ENCODE data around the gene KCNN3. TPM values are rescaled to one million over a fixed set of nuclear protein-coding genes. Genes with fewer than 3 reads are reported as not detected.
"Not testable (repeated sequence)": the region's sequence is repeated elsewhere in the genome, so short reads cannot be mapped to it uniquely, and the experiment has no call there.

The KCNN3 gene
- total RNA-seq = 0.28 TPM

DNA sequence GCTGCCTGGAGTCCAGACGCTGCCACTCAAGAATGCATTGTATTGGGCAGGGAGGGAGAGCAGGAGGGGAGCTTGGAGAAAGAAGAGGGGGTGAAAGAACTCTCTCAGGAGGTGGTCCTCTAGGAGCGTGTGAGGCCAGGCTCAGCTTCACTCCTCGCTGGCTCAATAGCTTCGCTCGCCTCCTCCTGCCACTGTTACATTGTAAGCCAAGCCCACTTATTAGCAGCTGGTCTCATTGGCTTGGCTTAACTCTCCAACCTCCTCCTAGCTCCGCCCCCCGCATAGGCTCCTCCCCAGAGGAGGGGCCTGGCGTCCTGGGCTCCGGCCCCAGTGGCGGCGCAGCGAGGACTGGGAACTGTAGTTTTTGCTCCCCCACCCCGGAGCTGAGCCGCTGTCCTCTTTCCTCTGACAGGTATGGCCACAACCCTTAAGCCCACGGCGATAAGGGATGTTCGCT, at the start of gene KCNN3:
Gene KCNN3 (minus strand): TSS at position 167 of the 457 bp plus-strand sequence. CDS start 317 bp downstream, outside the sequence.
- ATAC-seq = peak; percentile 95

DNA sequence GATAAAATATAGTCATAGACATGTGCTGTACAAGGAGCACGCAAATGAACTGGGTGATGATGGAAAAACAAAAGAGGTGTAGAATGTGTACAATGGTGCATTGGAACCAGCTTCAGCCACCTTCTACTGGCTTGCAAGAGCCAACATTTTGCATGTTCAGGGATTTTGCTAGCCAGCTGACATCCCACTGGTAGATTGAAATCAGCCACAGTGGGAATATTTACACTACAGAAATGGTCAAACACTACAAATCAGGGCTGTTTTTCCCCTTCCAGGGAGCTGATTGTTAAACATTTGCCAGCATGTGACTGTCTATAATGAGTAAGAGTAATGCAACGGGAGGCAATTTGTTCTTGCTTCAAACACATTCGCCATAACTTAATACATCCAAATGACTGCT, 43.2 kb upstream of the KCNN3 start:
- ATAC-seq = no peak

DNA sequence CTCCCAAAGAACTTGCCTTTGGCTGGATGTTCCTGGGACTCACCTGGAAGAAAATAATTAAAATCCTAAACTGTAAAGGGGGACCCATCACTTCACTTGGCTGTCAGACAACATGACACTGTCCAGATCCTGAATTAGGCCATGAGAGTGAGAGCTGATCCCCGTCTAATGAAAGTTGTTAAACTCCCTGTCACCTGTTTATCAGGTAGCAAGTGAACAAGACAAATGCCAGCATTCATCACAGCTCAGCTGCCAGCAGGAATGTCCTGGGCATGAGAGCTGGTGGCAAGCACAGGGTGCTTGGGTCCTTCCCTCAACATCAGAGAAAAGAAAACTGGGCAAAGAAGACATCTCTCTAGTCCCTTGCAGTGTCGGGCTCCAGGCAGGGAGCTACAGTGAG, 42.7 kb upstream of the KCNN3 start:
- no peak for ATAC-seq

DNA sequence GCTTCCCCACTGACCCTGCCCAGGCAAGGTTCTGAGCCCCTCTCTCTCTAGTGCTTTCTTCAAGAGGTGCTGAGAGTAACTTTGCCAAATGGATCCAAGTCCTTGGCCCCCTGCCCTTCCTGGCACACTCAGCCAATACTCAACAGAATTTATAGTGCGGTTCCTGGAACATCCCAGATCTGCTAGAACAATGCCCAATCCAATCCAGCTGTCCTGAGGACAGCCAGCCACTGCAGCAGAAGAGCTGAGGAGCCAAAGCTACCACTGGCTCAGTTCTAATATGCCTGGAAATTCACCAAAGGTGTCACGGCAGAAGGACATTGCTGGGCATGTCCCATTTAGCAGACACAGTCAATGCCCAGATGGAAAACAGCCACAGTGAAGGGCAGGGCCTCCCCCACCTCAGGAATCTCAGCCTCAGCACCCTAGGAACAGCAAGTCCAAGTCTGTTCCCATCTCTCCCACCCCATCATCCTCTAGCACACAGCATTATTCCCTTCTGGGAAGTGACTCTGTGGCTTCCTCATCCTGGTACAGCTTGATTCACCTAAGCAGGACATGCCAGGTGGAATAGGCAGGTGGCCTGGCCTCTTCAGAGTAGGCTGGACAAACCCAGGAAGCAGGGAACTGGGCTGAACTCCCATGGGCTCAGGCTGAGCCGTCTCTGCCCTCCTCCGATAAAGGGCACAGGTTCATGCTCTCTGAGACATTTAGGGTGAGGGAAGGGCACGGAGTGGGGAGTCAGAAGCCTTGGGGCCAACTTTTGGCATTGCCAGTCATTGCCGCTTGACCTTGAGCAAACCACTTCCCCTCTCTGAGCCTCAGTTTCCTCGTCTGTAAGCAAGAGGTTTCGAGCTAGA, 41.8 kb upstream of the KCNN3 start:
- no peak for ATAC-seq

DNA sequence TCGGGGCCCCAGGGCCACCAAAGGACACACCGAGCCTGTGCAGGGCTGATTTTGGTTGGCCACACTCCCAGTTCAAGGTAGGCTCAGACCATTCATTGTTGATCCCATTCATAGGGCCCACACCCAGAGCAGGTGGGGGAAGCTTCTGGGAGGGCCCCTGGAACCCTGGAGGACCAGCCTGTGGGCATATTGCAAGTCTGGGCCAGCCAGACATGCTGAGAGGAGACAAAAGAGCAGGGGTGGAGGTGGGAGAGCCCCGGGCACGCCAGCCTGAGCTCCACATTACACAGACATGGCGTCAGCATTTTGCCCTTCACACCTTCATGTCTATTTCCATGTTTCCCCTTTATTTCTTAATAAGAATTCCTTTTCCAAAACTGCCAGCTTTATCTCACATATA, 40.8 kb upstream of the KCNN3 start:
- ATAC-seq = peak; percentile 95

DNA sequence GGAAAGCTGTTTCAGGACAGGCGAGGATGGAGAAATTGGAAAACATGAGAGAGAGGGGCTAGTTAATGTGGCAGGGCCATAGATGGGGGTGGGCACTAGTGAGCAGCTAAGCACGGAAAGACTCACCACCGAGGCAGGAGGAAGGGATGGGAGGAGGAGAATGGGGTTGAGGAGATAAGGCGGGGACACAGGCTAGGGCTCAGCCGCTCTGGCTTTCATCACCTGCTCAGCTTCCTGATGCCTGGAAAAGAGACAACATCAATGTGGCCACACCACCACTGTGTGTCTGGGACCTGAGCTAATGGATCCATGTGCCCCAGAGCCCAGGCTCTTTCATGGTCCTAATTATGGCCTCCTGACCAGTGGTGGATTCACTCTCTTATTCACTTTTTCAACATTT, 38.9 kb upstream of the KCNN3 start:
- no peak for ATAC-seq

DNA sequence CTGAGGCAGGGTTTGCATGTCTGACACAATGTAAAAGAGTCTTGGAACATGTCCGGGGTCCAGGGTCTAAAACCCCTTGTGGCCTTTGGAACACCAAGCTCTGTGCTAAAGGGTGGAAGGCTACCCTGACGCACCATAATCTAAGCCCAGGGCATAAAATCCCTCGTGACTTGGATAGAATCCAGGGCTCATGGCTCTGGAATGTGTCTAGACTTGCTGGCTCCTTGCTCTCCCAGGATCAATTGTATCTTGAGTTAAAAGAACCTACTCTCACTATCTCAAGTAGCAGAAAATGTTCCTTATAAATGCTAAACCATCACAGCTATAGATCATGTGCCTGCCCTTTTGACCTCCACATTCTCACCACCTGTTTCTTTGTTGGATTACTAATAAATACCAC, 38.0 kb upstream of the KCNN3 start:
- not testable (repeated sequence) for ATAC-seq

DNA sequence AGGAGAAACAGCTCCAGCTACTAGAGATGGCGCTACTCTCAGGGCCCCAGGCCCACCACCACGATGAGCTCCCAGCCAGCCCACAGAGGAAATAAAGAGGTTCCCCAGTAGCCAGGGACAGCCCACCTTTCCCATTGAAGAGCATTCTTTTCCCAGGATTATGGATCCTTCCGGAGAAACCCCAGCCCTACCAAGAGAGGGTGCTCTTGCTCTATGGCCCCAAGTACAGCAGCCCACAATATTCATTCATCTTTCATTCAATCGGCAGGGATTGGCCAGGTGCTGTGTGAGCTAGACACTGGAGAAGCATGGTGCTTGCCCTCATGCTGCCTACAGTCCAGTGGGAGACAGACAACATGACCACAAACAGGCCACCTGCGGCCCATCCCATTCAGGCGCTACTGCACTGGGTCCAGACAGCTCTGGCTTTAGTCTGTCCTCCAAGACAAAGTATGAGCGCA, 36.6 kb upstream of the KCNN3 start:
- peak; percentile 49 for ATAC-seq

DNA sequence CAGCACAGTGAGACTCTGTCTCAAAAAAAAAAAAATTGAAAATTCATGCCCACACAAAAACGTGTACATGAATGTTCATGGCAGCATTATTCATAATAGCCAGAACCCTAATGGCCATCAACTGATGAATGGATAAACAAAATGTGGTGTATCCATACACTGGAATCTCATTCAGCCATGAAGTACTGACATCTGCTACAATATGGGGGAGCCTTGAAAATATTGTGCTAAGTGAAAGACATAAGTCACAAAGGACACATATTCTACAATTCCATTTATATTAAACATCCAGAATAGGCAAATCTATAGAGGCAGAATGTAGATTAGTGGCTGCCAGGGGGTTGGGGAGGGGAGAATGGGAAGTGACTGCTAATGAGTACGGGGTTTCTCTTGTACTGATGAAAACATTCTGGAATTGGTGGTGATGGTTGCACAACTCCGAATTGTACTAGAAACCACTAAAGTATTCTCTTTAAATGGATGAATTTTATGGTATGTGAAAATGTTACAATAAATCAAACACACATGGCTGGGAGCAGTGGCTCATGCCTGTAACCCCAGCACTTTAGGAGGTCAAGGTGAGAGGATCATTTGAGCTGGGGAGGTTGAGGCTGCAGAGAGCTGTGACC, 33.0 kb upstream of the KCNN3 start:
- no peak for ATAC-seq

DNA sequence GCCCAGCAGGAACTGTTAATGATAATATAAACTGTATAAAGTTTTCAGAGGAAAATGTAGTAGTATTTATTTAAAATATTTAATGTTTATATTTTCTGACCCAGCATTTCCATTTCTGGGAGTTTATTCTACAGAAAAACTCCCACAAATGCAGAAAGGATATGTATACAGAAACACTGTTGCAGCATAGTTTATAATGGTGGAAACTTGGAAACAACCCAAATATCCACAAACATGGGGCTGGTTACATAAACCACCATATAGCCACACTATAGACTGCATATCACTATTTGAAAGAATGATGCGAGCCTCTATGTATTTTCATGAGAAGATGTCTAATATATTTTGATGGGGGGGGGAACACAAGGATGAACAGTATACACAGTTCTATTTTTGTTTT, 31.5 kb upstream of the KCNN3 start:
- ATAC-seq = no peak

DNA sequence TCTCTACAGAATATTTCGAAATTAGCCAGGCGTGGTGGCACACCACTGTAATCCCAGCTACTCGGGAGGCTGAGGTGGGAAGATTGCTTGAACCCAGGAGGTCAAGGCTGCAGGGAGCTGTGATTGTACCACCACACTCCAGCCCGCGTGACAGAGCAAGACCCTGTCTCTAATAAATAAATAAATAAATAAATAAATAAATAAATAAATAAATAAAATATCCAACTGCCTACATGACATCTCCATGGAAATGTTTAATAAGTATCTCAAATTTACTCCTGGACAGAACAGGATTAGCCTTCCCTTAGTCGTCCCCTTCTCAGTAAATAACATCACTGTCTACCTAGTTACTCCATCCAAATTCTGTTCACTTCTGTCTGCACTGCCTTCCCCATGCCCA, 29.0 kb upstream of the KCNN3 start:
- ATAC-seq = no peak

DNA sequence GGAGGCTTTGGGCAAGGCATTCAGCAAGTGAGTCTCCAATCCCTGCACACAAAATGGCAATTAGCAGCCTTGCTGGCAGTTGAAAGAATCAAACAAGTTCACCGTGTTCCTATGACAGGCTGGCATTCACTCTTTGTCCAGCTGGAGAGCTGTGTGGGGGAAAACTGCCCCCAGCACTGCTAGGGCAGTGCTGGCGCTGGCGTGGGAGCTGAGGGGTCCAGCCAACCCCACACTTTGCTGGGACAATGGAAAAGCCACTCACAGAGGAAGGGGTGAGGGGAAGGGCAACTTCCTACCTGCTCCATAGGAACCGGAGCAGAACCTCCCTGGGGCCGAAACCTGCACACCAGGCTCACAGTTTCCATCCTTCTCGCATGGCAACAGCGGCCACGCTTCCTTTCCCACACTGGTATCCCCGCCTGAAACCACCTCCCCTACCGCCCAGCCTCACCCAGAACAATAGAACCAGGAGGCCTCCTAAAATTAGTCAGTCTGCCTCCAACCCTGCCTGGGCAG, 26.7 kb upstream of the KCNN3 start:
- ATAC-seq = peak; percentile 61

DNA sequence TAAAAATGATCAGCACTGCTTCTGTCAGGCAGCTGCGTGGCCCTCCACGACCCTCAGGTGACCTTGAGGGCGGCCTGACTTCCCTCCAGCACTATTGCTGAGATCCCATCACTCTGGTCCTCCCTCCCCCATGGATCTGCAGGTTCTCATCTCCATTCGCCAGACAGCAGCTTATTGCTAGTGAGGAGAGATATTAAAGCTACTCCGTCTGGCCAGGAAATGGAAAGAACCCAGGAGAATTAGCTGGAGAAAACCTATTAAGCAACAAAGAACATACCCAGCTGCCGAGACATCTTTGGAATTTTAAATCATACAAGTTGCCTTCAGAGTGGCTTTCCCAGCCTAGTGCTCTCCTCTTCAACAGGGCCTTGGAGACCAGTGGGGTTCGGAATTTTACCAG, 25.7 kb upstream of the KCNN3 start:
- no peak for ATAC-seq

DNA sequence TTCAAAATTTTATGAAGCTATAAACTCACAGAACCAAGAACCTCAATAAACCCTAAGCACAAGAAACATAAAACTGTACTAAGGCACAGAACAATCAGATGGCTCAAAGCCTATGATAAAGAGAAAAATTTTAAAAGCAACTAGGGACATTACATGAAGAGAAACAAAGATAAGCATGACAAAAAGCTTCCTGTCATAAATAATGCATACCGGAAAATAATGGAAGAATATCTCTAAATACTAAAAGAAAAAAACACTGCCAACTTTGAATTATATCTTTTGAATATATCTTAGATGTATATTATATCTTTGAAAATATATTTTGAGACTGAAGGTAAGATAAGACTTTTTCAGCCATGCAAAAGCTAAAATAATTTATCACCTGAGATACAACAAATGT, 21.4 kb upstream of the KCNN3 start:
- ATAC-seq = no peak

DNA sequence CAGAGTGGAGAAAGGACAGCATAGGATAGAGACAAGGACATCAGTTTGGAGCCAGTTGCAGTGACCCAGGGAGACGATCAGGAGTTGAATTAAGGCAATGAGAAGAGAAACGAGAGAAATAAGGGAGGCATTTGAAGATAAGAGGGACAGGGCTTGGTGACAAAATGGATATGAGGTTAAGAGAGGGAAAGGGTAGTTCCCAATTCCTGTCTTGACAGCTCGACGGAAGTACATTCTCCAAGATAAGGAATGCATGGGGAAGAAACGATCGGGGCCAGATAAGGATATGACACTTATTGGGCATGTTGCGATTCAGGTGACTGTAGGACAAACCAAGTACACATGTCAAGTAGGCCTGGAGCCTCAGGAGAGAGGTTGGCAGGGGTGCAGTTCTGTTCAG, 18.7 kb upstream of the KCNN3 start:
- ATAC-seq = no peak

DNA sequence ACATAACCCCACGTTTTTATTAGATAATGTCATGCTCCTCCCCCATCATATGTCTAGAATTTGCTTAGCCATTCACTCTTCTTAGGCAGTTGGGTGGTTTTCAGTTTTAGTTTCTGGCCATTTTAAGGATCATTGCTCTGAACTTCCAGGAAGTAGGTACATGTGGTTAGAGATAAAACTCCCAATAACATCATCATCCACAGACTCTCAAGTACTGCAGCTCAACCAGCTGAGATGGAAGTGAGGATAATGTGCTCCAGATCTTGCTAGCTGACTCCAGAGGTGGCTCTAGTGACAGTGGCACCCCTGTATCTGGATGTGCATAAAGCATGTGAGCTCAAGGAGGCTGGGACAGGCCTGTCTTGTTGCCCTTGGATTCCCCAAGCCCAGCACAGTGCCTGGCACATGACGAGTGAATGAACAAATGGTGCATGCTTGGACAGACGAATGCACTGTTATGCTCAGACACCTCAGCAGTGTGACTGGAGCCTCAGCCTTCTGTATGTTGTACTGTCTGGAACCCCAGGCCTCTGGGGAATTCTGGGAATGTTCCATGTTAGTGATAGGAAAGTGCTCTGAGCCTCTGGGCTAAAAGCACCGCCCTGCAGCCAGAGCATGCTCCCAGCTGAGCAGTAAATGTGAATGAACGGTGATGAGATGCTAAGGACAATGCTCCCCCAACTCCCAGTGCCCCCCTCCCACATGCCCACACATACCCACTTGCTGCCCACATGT, 16.4 kb upstream of the KCNN3 start:
- ATAC-seq = no peak

DNA sequence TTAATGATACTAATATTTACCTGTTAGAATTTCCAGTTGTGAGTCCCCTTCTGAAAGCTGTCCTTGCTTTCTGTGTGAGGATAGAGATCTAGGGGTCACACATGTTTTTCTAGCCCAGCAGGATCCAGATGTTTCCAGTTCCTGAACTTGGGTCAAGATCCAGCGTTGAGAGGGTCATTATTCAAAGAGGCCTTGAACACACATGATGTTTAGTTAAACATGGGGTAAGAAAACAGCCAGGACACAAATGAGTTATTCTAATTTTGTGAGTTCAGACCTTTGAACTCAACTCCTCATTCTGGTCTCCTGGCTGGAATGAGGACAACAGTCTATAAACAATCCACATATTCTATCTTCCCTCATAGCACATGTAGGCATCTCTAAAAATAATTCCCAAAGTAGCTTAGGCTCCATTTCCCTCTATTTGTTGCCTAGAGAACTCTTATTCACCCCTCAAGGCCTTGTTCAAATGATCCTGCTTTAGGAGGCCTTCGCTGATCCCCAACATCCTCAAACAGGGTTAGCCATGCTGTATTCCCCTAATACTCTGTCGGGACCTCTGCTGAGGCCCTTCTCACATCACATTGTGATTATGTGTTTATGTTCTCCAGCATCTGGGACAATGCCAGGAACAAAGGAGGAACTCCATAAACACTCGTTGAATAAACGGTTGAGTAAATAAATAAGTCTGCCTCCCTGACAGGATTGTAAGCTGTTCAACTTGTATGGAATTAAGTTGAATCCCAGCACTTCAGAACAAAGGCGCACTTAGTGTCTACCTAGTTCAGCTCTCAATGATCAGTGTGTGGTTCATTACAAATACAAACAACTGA, 15.0 kb upstream of the KCNN3 start:
- no peak for ATAC-seq

DNA sequence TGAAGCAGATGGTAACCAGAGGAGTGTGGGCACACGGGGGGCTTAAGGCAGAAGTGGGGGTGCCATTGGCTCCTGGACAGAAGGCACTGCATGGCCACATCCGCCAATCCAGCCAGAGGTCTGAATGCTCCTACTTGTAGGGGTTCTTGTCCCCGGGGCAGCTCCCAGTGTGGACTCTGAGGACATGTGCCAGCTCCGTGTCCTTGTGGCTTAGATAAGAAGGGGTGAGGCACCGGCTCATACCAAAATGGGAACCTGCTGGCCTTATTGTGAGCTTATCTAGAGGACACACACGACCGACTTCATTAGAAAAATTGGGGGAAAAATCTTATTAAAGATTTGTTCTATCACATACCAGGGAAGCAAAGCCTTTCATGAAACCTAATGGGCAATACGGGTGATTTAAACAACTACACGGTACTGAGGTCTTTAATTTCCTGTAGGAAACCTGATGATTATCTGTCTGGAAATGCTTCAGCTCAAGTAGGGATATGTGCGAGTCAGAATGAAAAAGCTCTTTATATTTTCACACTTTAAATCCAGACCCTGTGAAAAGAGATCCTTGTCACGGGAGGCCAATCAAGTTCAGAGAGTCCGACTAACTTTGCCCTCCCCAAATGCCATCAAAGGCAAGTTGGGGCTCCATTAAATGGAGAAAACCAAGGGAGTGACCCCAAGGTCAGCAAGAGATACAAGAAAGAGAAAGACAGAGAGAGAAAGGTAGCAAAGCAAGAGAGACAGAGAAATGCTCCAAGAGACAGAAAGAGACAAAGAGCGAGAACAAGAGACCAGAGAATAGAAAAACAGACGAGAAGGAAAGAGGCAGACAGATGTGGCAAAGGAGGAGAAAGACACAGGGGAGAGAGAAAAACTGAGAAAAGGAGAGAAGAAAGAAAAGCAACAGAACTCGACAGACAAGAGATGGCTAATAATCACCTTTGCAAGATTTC, 14.1 kb upstream of the KCNN3 start:
- no peak for ATAC-seq

DNA sequence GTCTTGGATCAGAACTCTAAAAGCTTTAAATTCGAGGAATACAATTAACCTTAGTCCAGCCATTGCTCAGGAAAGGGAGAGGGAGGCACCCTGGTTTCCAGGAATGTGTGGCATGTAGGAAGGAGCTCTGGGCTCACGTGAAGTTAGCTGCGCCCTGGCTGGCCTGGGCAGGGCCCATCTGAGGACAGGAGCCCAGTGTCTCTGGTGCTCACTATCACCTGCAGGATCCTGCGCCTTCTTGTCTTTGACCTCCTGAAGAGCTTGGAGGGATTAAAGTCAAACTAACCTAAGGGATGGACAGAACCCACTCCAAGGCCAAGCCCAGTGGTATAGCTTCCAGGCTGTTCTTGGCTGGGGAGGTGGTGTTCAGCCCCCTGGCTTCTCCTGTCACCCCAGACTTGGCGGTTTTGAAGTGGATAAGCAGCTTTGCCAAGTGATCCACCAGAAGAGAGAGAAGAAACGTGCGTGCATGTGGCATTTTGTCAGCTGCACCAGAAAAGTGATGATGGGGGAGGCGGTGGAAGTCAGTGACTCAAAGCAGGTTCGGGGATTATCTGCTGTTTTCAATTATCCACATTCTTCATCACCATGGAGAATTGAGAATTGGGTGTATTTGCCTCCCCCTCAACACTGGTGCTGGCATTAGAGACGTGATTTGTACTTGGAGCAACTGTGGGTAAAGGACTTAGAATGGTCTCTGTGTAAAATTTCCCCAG, 11.9 kb upstream of the KCNN3 start:
- ATAC-seq = no peak

DNA sequence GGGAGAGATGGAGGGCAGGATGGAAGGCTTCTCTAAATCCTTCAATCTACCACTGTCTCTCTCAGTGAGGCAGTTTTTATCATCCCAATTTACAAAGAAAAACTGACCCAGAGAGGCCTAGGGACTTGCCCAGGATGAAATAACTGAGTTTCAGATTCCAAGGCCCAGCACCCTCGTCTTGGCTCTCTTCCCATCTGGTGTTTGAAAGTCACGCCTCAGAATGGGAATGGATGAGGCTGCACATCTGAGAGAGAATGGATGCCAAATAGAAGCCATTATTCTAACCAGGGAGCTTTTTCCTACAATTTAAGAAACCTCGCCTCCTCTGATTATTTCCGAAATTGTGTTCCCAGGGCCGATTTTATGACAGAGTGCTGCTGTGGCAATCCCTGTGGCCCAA, 10.6 kb upstream of the KCNN3 start:
- no peak for ATAC-seq
